ENCODE data around the gene MFSD11.
"Not testable (repeated sequence)": the region's sequence is repeated elsewhere in the genome, so short reads cannot be mapped to it uniquely, and the experiment has no call there.

MFSD11 gene

DNA sequence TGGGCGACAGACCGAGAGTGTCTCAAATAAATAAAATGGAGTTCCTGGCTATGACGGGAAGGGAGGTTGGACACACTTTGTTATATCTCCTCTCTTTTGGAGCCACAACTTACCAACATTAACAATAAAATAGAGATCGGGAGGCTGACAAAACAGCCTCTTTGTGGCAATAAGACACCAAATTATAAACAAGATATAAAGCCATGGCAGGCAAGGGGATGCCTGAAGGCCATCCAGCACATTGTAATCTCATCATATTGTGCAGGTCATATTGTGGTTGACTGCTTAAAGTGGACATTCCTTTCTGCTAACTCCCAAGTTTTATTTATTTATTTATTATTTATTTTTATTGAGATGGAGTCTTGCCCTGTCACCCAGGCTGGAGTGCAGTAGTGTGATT lies 70.4 kb downstream of the MFSD11 start:
- DNase-seq, result no peak

- no peak for DNase-seq
These were observed 73.0 kb downstream of the MFSD11 start for GRCh38 chr17:76810956-76811355.

DNA sequence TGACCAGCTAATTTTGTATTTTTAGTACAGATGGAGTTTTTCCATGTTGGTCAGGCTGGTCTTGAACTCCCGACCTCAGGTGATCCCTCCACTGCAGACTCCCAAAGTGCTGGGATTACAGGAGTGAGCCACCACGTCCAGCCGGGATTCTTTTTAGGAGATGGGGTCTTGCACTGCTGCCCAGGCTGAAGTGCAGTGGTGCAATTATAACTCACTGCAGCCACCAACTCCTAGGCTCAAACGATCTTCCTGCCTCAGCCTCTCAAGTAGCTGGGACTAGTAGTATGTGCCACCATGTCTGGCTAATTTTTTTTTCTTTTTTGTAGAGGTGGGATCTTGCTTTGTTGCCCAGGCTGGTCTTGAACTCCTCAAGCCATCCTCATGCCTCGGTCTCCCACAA lies 73.9 kb downstream of the MFSD11 start:
- no peak for DNase-seq

- no peak for DNase-seq
These were observed 74.3 kb downstream of the MFSD11 start for GRCh38 chr17:76812263-76812662.

DNA sequence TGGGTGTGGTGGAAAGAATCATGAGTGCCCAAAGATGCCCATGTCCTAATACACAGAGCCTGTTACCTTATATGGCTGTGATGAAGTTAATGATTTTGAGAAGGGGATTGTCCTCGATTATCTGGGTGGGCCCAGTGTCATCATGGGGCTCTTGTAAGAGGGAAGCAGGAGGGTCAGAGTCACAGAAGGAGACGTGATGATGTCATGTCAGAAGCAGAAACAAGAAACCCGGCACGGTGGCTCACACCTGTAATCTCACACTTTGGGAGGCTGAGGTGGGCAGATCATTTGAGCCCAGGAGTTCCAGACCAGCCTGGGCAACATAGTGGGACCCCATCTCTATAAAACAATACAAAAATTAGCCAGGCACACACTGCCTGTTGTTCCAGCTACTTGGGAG lies 75.0 kb downstream of the MFSD11 start:
- no peak for DNase-seq

DNA sequence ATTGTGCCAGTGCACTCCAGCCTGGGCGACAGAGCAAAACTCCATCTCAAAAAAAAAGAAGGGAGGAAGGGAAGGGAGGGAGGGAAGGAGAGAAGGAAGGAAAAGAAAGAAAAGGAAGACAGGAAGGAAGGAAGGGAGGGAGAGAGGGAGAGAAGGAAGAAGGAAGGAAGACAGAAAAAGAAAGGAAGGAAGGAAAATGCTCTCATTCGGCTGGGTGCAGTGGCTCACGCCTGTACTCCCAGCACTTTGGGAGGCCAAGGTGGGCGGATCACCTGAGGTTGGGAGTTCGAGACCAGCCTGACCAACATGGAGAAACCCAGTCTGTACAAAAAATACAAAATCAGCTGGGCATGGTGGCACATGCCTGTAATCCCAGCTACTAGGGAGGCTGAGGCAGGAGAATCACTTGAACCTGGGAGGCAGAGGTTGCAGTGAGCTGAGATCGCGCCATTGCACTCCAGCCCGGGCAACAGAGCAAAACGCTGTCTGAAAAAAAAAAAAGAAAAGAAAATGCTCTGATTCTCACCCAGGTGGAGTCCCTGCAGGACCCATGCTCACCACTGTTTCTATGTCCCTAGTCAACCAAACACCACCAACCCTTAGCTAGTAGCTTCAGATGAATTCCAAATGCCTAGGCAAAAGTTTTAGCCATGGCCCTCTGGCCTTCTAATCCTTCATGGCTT lies 78.1 kb downstream of the MFSD11 start:
- not testable (repeated sequence) for DNase-seq

- peak; percentile 82 for DNase-seq
These were observed 78.7 kb downstream of the MFSD11 start for GRCh38 chr17:76816590-76817135.

DNA sequence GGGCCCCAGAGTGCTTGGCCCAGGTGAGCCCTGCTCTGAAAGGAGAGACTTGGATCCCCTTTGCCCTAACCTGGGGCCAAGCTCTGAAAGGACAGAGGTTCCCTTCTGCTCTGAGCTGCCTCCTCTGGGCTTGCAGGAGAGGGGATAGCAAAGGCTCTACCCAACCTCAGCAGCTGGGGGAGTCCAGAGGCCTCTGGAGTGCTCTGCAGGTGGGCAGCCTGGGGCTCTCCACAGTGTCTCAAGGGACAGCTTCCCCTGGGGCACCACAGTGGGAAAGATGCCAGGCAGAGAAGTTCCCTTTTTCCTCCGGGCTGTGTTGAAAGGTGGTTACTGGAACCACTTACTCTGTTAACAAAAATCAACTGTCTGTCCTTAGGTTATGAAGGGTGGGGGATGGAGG lies 82.1 kb downstream of the MFSD11 start:
- DNase-seq, result no peak

- DNase-seq, result no peak
These were observed 82.6 kb downstream of the MFSD11 start for GRCh38 chr17:76820561-76820960.

DNA sequence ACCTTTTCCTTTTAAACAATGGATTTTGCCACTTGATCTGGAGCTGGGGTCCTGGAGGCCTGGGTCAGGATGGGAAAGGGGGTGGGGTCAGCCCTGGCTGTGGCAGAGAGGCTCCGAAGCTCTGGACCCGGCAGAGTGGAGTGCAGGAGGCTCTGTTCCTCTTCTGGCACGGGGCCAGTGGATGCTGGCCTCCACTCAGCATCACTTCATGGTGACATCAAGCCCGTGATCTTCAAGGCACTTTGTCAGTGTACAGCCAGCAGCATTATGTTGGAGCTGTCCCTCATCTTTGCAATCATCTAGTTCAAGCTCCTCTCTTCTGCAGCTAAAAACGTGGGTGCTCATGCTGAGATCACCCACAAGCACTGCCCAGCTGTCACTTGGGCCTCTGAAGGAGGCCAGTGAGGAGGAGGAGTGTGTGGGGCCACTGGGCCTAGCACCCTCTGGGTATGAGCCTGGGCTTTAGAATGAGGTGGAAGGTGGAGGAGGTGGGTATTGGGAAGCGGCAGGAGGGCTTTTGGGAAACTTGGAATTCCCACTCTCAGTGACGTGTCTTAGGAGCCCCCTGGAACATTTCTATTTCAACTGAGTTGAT lies 84.4 kb downstream of the MFSD11 start:
- no peak for DNase-seq

GRCh38 chr17:76824093-76824492 lies 86.2 kb downstream of the MFSD11 start:
- no peak for DNase-seq

GRCh38 chr17:76826330-76827068 lies 88.6 kb downstream of the MFSD11 start:
- DNase-seq, result no peak

DNA sequence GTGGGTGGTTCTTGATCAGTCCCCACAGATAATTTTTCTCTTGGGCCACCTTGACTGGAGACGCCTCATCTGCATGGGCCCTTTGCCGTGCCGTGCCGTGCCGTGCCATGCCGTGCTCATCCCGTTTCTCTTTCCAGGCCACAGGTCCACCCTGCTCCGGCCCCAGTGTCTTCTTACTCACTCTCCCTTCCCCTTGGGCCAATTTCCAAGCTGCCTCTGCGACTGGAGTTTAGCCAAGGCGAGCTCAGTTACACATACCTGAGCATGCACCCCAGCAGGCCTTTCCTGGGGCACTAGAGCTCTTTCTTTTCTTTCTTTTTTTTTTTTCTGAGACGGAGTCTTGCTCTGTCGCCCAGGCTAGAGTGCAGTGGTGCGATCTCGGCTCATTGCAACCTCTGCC lies 89.8 kb downstream of the MFSD11 start:
- no peak for DNase-seq
